ENCODE results near the gene LRMDA. TPM values are rescaled to one million over a fixed set of nuclear protein-coding genes. Genes with fewer than 3 reads are reported as not detected.

Gene LRMDA
- total and polyA plus RNA-seq, 2 of the 8 experiments (the other 6 are each of a cell fraction or from before 2014, with no cell fraction given): 0.86 to 2.8 TPM

DNA sequence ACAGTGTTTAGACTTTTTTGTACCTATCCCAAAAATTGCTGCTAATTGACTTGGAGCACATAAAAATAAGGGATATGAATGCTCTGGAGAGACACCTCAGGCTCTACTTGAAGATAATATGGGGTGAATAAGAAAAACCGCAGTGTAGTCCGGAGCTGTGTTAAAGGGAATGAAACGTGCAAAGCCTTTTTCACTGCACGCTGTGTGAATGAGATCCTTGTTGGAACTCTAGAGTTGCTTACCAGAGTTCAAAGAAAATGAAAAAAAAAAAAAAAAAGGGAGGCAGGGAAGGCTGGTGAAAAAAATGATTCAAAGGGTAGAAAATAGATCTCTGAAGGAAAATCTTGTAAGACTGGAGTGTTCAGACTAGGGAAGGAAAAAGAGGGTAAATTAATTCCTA is 226.6 kb downstream of the LRMDA start:
- no peak overlapping the region for H2BK12ac ChIP-seq (ENCODE audit: low read depth, low read length)
- no peak overlapping the region for H3K56ac ChIP-seq (replicated peaks; ENCODE audit: insufficient read length, low read depth, low read length)
- H4K20me1 ChIP-seq (replicated peaks in 1 of 2; ENCODE audit: control insufficient read depth in 1 of 2, insufficient read depth in 2 of 2, low read length in 2 of 2): no peaks in the 10 kb centered on the region
- no peak overlapping the region for H3K18ac ChIP-seq (ENCODE audit: extremely low read depth, low read length)
- no peak for FAIRE-seq
- DNase-seq (ENCODE audit: low read depth in 1 of 2, low spot score in 2 of 2): no peak
- no peaks in the 10 kb centered on the region for H3K4me1 ChIP-seq (replicated peaks in 1 of 4; ENCODE audit: control insufficient read depth in 3 of 4, insufficient read depth in 4 of 4, low read length in 3 of 4)
- POLR2A ChIA-PET (ENCODE audit: partially characterized antibody): no interaction called here
- H2BK15ac ChIP-seq (ENCODE audit: low read length): no peak overlapping the region
- no peak overlapping the region for H4K5ac ChIP-seq (ENCODE audit: insufficient read length, low read depth, low read length)
- 91% methylated on average over 4 of the region's 4 CpGs; no CpG with 5 or more reads in 1 of the 2 experiments for WGBS, 2 experiments (ENCODE audit: extremely low coverage in 1 of 2, insufficient coverage in 1 of 2, insufficient read length in 1 of 2, insufficient replicate concordance in 2 of 2, low coverage in 1 of 2, low lambda C conversion rate in 2 of 2, missing lambda C conversion rate in 1 of 2)
- no peak overlapping the region for H3K27ac ChIP-seq (ENCODE audit: low read depth, low read length)
- no peaks in the 10 kb centered on the region for H3K36me3 ChIP-seq (ENCODE audit: control insufficient read depth in 2 of 4, insufficient read depth in 4 of 4, low read length in 3 of 4)
- no peak overlapping the region for H3K9ac ChIP-seq (replicated peaks in 1 of 4; ENCODE audit: extremely low read depth in 1 of 4, low read depth in 3 of 4, low read length in 3 of 4)
- H4K8ac ChIP-seq (ENCODE audit: extremely low read depth, insufficient read depth, low read length): no peak overlapping the region
- no peak overlapping the region for H3K4me3 ChIP-seq (ENCODE audit: extremely low read depth in 1 of 4, insufficient read depth in 2 of 4, low read depth in 3 of 4, low read length in 4 of 4)
- TF ChIP-seq SP4 (IDR thresholded peaks at IDR 0.05; ENCODE audit: low read length) (no peak), RXRA (IDR thresholded peaks at IDR 0.05; ENCODE audit: insufficient read depth, low read depth, low read length) (no peak), RAD21 (IDR thresholded peaks at IDR 0.05 in 1 of 2, conservative IDR thresholded peaks at IDR 0.05 in 1 of 2; ENCODE audit: low read depth in 2 of 2, low read length in 2 of 2) (no peak), TCF12 (IDR thresholded peaks at IDR 0.05; ENCODE audit: low read depth, low read length) (no peak), BCL11A (IDR thresholded peaks at IDR 0.05; ENCODE audit: low read depth in 2 of 2, low read length in 2 of 2) (no peak), SP2 (IDR thresholded peaks at IDR 0.05; ENCODE audit: low read length) (no peak), TEAD4 (IDR thresholded peaks at IDR 0.05; ENCODE audit: low read depth, low read length) (no peak)
- TF ChIP-seq, protein P1, sequence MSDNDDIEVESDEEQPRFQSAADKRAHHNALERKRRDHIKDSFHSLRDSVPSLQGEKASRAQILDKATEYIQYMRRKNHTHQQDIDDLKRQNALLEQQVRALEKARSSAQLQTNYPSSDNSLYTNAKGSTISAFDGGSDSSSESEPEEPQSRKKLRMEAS (IDR thresholded peaks at IDR 0.05): no peak
- no peak overlapping the region for H3K23ac ChIP-seq (ENCODE audit: insufficient read length)
- H4K91ac ChIP-seq (replicated peaks; ENCODE audit: insufficient read length, low read length): no peak overlapping the region
- H2BK5ac ChIP-seq (ENCODE audit: low read depth, low read length): no peak overlapping the region
- CTCF ChIA-PET (ENCODE audit: partially characterized antibody): no interaction called here
- H3K27me3 ChIP-seq (replicated peaks in 1 of 4; ENCODE audit: control insufficient read depth in 3 of 4, extremely low read depth in 1 of 4, insufficient read depth in 3 of 4, low read length in 3 of 4): no peaks in the 10 kb centered on the region
- no peak overlapping the region for H3K14ac ChIP-seq (ENCODE audit: insufficient read length)
- H3K23me2 ChIP-seq (ENCODE audit: low read depth, low read length): no peaks in the 10 kb centered on the region
- no peak overlapping the region for H2AFZ ChIP-seq (ENCODE audit: low read length)
- no peak overlapping the region for H2AK5ac ChIP-seq (ENCODE audit: low read depth, low read length)
- no peak overlapping the region for H2BK20ac ChIP-seq (ENCODE audit: low read length)
- H3K79me1 ChIP-seq (ENCODE audit: low read depth, low read length): no peaks in the 10 kb centered on the region
- H3K4me2 ChIP-seq (ENCODE audit: insufficient read depth in 1 of 2, low read depth in 2 of 2, low read length in 2 of 2): no peak overlapping the region
- H3K79me2 ChIP-seq (ENCODE audit: control insufficient read depth in 1 of 2, insufficient read depth in 2 of 2, low read length in 2 of 2): no peaks in the 10 kb centered on the region
- no peak overlapping the region for H2BK120ac ChIP-seq (replicated peaks; ENCODE audit: low read depth, low read length)
- no peak overlapping the region for H3K4ac ChIP-seq (replicated peaks; ENCODE audit: insufficient read length, low read depth, low read length)
- H3K9me3 ChIP-seq (ENCODE audit: insufficient read depth in 2 of 2, low read depth in 1 of 2, low read length in 1 of 2): no peaks in the 10 kb centered on the region
